Measurements from ENCODE around the gene MRPL12.

Gene MRPL12

DNA sequence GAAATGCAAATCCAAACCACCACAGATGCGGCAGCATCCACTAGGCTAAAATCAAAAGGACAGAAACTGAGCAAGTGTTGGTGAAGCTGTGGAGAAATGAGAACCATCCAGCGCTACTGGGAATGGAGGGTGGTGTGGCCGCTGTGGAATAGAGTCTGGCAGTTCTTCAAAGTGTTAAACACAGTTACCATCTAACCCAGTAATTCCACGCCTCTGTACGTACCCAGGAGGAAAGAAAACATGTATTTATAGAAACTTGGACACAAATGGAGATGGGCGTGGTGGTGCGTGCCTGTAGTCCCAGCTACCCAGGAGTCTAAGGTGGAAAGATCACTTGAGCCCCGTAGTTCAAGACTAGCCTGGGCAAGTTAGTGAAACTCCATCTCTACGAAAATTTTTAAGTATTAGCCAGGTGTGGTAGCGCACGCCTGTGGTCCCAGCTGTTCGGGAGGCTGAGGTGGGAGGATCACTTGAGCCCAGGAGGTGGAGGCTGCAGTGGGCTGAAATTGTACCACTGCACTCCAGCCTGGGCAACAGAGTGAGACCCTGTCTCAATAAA, 20.6 kb downstream of the MRPL12 start:
- Histone ChIP-seq H3K4me1 (ENCODE audit: insufficient read depth, low read length, severe bottlenecking) (peaks cover 4% of the 10 kb centered on the region), H3K27ac (ENCODE audit: low read depth, low read length, poor library complexity, severe bottlenecking) (no peak overlapping the region), H2AFZ (ENCODE audit: low read length) (no peak overlapping the region), H3F3A (ENCODE audit: insufficient read depth, low read length) (no peaks in the 10 kb centered on the region), H3K79me2 (ENCODE audit: insufficient read depth, low read length) (no peaks in the 10 kb centered on the region), H3K9me3 (ENCODE audit: low read length) (no peaks in the 10 kb centered on the region), H4K20me1 (ENCODE audit: insufficient read depth, low read length) (no peaks in the 10 kb centered on the region), H3K9ac (ENCODE audit: low read length) (no peak overlapping the region), H3K27me3 (ENCODE audit: insufficient read depth, low read length) (no peaks in the 10 kb centered on the region; the same call in 1 of the 2 replicates), H3K4me2 (ENCODE audit: low read length) (no peak overlapping the region), H3K36me3 (ENCODE audit: insufficient read depth, low read length) (peaks cover 10% of the 10 kb centered on the region; the same call in 1 of the 2 replicates), H3K4me3 (ENCODE audit: low read depth, low read length, poor library complexity, severe bottlenecking) (no peak overlapping the region), H3K9me2 (ENCODE audit: low read depth, low read length) (no peaks in the 10 kb centered on the region)
- TF ChIP-seq, protein P1, sequence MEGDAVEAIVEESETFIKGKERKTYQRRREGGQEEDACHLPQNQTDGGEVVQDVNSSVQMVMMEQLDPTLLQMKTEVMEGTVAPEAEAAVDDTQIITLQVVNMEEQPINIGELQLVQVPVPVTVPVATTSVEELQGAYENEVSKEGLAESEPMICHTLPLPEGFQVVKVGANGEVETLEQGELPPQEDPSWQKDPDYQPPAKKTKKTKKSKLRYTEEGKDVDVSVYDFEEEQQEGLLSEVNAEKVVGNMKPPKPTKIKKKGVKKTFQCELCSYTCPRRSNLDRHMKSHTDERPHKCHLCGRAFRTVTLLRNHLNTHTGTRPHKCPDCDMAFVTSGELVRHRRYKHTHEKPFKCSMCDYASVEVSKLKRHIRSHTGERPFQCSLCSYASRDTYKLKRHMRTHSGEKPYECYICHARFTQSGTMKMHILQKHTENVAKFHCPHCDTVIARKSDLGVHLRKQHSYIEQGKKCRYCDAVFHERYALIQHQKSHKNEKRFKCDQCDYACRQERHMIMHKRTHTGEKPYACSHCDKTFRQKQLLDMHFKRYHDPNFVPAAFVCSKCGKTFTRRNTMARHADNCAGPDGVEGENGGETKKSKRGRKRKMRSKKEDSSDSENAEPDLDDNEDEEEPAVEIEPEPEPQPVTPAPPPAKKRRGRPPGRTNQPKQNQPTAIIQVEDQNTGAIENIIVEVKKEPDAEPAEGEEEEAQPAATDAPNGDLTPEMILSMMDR (IDR thresholded peaks at IDR 0.05; ENCODE audit: low read length), result no peak
- TF ChIP-seq EZH2 (IDR thresholded peaks at IDR 0.05; ENCODE audit: borderline replicate concordance, low read length), result no peak

DNA sequence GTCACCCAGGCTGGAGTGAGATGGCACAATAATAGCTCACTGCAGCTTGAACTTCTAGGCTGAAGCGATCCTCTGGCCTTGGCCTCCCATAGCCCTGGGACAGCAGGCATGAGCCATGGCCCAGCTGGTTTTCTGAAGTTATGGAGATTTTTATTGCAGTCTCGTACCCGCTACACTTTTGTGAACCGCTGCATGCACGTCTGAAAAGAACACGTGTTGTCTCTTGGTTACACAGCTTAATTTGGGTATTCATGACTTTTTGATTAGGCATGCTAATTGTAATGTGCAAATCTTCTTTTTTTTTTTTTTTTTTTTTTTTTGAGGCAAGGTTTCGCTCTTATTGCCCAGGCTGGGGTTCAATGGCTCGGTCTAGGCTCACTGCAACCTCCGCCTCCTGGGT, 22.3 kb downstream of the MRPL12 start:
- H3K4me3 ChIP-seq (ENCODE audit: low read depth, low read length, poor library complexity, severe bottlenecking), result no peak overlapping the region
- H3K79me2 ChIP-seq (ENCODE audit: insufficient read depth, low read length), result no peaks in the 10 kb centered on the region
- H3K4me2 ChIP-seq (ENCODE audit: low read length), result no peak overlapping the region
- H3K4me1 ChIP-seq (ENCODE audit: insufficient read depth, low read length, severe bottlenecking), result peaks cover 4% of the 10 kb centered on the region
- H3K9me2 ChIP-seq (ENCODE audit: low read depth, low read length), result no peaks in the 10 kb centered on the region
- no peak overlapping the region for H3K27ac ChIP-seq (ENCODE audit: low read depth, low read length, poor library complexity, severe bottlenecking)
- H3F3A ChIP-seq (ENCODE audit: insufficient read depth, low read length), result no peaks in the 10 kb centered on the region
- H3K36me3 ChIP-seq (ENCODE audit: insufficient read depth, low read length), result no peaks in the 10 kb centered on the region
- H3K27me3 ChIP-seq (ENCODE audit: insufficient read depth, low read length), result peaks cover 3% of the 10 kb centered on the region
- H4K20me1 ChIP-seq (ENCODE audit: insufficient read depth, low read length), result no peaks in the 10 kb centered on the region
- TF ChIP-seq EZH2 (IDR thresholded peaks at IDR 0.05; ENCODE audit: borderline replicate concordance, low read length), result no peak
- TF ChIP-seq, protein P1 (IDR thresholded peaks at IDR 0.05; ENCODE audit: low read length), result no peak
- no peak overlapping the region for H3K9ac ChIP-seq (ENCODE audit: low read length)
- H3K9me3 ChIP-seq (ENCODE audit: low read length), result no peaks in the 10 kb centered on the region
- no peak overlapping the region for H2AFZ ChIP-seq (ENCODE audit: low read length)

DNA sequence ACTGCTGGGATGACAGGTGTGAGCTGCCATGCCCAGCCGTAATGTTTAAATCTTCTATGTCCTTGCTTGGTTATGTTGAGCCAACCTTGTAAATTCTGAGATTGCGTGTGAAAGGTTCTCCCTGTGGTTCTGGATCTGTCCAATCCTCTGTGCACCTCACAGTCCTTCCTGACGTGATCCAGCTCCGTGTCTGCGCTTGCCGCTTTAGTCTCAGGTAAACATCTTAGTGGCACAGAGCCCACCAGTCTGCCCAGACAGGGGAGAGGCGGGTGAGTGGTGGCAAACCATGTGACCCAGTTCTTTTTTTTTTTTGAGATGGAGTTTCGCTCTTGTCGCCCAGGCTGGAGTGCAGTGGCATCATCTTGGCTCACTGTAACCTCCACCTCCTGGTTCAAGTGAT, 22.8 kb downstream of the MRPL12 start:
- H3K36me3 ChIP-seq (ENCODE audit: insufficient read depth, low read length), result no peaks in the 10 kb centered on the region
- H4K20me1 ChIP-seq (ENCODE audit: insufficient read depth, low read length), result no peaks in the 10 kb centered on the region
- H3K9me3 ChIP-seq (ENCODE audit: low read length), result no peaks in the 10 kb centered on the region
- no peaks in the 10 kb centered on the region for H3K9me2 ChIP-seq (ENCODE audit: low read depth, low read length)
- H2AFZ ChIP-seq (ENCODE audit: low read length), result no peak overlapping the region
- peaks cover 4% of the 10 kb centered on the region for H3K4me1 ChIP-seq (ENCODE audit: insufficient read depth, low read length, severe bottlenecking)
- no peak overlapping the region for H3K4me2 ChIP-seq (ENCODE audit: low read length)
- H3K79me2 ChIP-seq (ENCODE audit: insufficient read depth, low read length), result no peaks in the 10 kb centered on the region
- H3F3A ChIP-seq (ENCODE audit: insufficient read depth, low read length), result no peaks in the 10 kb centered on the region
- no peak overlapping the region for H3K4me3 ChIP-seq (ENCODE audit: low read depth, low read length, poor library complexity, severe bottlenecking)
- no peak overlapping the region for H3K27ac ChIP-seq (ENCODE audit: low read depth, low read length, poor library complexity, severe bottlenecking)
- TF ChIP-seq, protein P1 (IDR thresholded peaks at IDR 0.05; ENCODE audit: low read length), result no peak
- TF ChIP-seq EZH2 (IDR thresholded peaks at IDR 0.05; ENCODE audit: borderline replicate concordance, low read length), result no peak
- peaks cover 3% of the 10 kb centered on the region for H3K27me3 ChIP-seq (ENCODE audit: insufficient read depth, low read length)
- no peak overlapping the region for H3K9ac ChIP-seq (ENCODE audit: low read length)

Data from OCI-LY1 (cell line).